ENCODE results near the gene PEAK3. TPM values are rescaled to one million over a fixed set of nuclear protein-coding genes. Genes with fewer than 3 reads are reported as not detected.

The PEAK3 gene
- total RNA-seq, 1 donor from 2014 or later: 4.5 TPM

DNA sequence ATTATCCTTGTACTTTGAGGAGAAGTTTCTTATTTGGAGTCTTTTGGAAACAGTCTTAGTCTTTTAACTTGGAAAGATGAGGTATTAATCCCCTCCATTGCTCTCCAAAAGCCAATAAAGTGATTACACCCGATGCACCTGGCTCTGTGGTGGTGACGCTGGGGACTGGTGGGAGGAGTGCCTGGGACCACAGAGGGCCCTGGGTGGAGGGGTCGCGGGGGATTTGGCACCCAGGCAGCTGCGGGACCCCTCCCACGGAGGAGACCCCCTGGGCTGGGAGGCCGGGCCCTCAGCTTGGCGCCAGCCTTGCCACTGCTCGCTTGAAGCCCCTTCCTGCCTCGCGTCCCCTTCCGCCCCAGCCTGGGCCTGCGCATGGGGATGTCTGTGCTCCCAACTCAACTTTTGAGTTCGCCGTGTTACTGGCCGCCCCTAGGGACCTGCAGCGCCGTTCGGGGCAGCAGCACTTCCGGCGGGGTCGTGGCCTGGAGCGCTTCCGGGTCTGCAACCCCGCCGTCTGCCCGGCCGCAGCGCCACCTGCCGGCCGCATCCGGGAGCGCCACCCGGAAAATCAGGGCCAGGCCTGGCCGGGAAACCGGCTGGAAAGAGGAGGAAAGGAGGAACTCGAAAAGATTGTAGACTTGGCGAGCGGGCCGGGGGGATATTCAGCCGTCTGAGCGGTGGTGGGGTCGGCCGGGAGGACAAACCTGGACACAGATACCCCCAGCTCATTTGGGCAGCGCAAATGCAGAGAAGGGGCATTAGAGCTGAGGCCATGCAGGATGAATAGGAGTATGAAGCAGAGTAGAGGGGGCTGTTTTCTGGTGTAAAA, 8.4 kb downstream of the PEAK3 start:
- ATAC-seq: peak; percentile 43
- peaks cover 25% of the 10 kb centered on the region for H3K36me3 ChIP-seq
- H3K9me3 ChIP-seq: no peaks in the 10 kb centered on the region
- intact Hi-C loops (cut with DNase I): loop anchor here (5.0 kb wide), 1 partner anchor 36 kb away; the partner anchor contains the start of genes PLEKHJ1 and SF3A2
- peaks cover 44% of the 10 kb centered on the region for H3K4me1 ChIP-seq
- TF ChIP-seq, protein P1, sequence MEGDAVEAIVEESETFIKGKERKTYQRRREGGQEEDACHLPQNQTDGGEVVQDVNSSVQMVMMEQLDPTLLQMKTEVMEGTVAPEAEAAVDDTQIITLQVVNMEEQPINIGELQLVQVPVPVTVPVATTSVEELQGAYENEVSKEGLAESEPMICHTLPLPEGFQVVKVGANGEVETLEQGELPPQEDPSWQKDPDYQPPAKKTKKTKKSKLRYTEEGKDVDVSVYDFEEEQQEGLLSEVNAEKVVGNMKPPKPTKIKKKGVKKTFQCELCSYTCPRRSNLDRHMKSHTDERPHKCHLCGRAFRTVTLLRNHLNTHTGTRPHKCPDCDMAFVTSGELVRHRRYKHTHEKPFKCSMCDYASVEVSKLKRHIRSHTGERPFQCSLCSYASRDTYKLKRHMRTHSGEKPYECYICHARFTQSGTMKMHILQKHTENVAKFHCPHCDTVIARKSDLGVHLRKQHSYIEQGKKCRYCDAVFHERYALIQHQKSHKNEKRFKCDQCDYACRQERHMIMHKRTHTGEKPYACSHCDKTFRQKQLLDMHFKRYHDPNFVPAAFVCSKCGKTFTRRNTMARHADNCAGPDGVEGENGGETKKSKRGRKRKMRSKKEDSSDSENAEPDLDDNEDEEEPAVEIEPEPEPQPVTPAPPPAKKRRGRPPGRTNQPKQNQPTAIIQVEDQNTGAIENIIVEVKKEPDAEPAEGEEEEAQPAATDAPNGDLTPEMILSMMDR (IDR thresholded peaks at IDR 0.05): peak; percentile 96
- H3K27me3 ChIP-seq: no peaks in the 10 kb centered on the region
- H3K4me3 ChIP-seq: peak overlapping the region; percentile 36
- H3K27ac ChIP-seq: peak overlapping the region; percentile 72
- DNase-seq: peak; percentile 89

DNA sequence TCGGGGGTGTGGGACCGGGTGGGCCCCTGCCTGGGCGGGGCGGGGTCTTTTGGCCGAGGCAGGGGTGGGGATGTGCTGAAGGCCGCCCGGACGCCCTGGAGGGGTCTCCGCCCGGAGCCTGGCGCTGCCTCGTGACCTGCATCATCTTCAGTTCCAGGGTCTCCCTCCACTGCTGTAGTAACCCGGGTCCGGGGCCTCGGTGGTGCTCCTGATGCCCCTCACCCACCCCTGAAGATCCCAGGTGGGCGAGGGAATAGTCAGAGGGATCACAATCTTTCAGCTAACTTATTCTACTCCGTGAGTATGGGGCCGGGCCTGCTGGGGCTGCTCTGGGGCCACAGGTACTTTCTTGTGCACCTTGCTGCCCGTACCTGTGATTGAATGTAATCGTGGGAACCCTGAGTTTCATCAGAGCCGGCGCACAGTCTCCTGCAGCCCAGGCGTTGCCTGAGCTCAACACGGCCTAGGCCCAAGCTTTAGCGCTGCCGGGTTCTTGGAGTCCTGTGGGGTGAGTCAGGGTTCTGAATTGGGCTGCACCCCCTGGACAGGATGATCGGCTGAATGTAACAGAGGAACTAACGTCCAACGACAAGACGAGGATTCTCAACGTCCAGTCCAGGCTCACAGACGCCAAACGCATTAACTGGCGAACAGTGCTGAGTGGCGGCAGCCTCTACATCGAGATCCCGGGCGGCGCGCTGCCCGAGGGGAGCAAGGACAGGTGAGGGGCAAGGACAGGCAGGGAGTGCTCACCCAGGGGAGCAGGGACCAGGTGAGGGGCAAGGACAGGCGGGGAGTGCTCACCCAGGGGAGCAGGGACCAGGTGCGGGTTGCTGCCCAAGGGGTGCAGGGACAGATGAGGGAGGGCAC, 10.5 kb downstream of the PEAK3 start:
- DNase-seq (peak; percentile 67), ATAC-seq (no peak)
- peak overlapping the region; percentile 100 for H3K4me3 ChIP-seq
- intact Hi-C loops (cut with DNase I): loop anchor here (5.0 kb wide), 1 partner anchor 34 kb away; the partner anchor contains the start of genes PLEKHJ1 and SF3A2
- H3K4me1 ChIP-seq: peaks cover 59% of the 10 kb centered on the region
- no peaks in the 10 kb centered on the region for H3K9me3 ChIP-seq
- H3K27ac ChIP-seq: peak overlapping the region; percentile 98
- H3K27me3 ChIP-seq: no peaks in the 10 kb centered on the region
- TF ChIP-seq, protein P1 (IDR thresholded peaks at IDR 0.05): no peak
- H3K36me3 ChIP-seq: peaks cover 25% of the 10 kb centered on the region

- no peaks in the 10 kb centered on the region for H3K9me3 ChIP-seq
- peak; percentile 57 for ATAC-seq
- TF ChIP-seq, protein P1 (IDR thresholded peaks at IDR 0.05): no peak
- peak; percentile 95 for DNase-seq
- no peaks in the 10 kb centered on the region for H3K27me3 ChIP-seq
- H3K4me3 ChIP-seq: peak overlapping the region; percentile 100
- peaks cover 25% of the 10 kb centered on the region for H3K36me3 ChIP-seq
- intact Hi-C loops (cut with DNase I): loop anchor here (5.0 kb wide), 1 partner anchor 33 kb away; the partner anchor contains the start of genes PLEKHJ1 and SF3A2
- peaks cover 65% of the 10 kb centered on the region for H3K4me1 ChIP-seq
- peak overlapping the region; percentile 98 for H3K27ac ChIP-seq
Measured at GRCh38 chr19:2270423-2271233, 11.3 kb downstream of the PEAK3 start.

- Histone ChIP-seq H3K27me3 (no peaks in the 10 kb centered on the region), H3K4me3 (peak overlapping the region; percentile 100), H3K9me3 (no peaks in the 10 kb centered on the region), H3K4me1 (peaks cover 60% of the 10 kb centered on the region), H3K36me3 (peaks cover 25% of the 10 kb centered on the region), H3K27ac (peak overlapping the region; percentile 98)
- ATAC-seq (peak; percentile 2), DNase-seq (peak; percentile 84)
- intact Hi-C loops (cut with DNase I): loop anchor here (5.0 kb wide), 1 partner anchor 33 kb away; the partner anchor contains the start of genes PLEKHJ1 and SF3A2
- TF ChIP-seq, protein P1 (IDR thresholded peaks at IDR 0.05): no peak
Measured at GRCh38 chr19:2270157-2270422, 11.9 kb downstream of the PEAK3 start.
